Measurements from ENCODE around the gene FXYD2.

The FXYD2 gene

GRCh38 chr11:117857734-117858414 lies 33.3 kb upstream of the FXYD2 start:
- DNase-seq (ENCODE audit: low read depth): no peak

GRCh38 chr11:117855912-117856651 lies 31.5 kb upstream of the FXYD2 start:
- DNase-seq (ENCODE audit: low read depth): no peak

GRCh38 chr11:117855186-117855845 lies 30.8 kb upstream of the FXYD2 start:
- no peak for DNase-seq (ENCODE audit: low read depth)

- no peak for DNase-seq (ENCODE audit: low read depth)
Observed at GRCh38 chr11:117852309-117852708, 27.8 kb upstream of the FXYD2 start.

- DNase-seq (ENCODE audit: low read depth): no peak
Observed at GRCh38 chr11:117851852-117852251, 27.3 kb upstream of the FXYD2 start.

- no peak for DNase-seq (ENCODE audit: low read depth)
Observed at GRCh38 chr11:117851106-117851505, 26.6 kb upstream of the FXYD2 start.

GRCh38 chr11:117849781-117850414 lies 25.4 kb upstream of the FXYD2 start:
- DNase-seq (ENCODE audit: low read depth): no peak

GRCh38 chr11:117843666-117844484 lies 19.3 kb upstream of the FXYD2 start:
- peak; percentile 72 for DNase-seq (ENCODE audit: low read depth)

GRCh38 chr11:117842131-117842941 lies 17.8 kb upstream of the FXYD2 start:
- DNase-seq (ENCODE audit: low read depth): no peak

- DNase-seq (ENCODE audit: low read depth): no peak
Observed at GRCh38 chr11:117841551-117842031, 17.0 kb upstream of the FXYD2 start.

- no peak for DNase-seq (ENCODE audit: low read depth)
Observed at GRCh38 chr11:117840881-117841550, 16.5 kb upstream of the FXYD2 start.

- DNase-seq (ENCODE audit: low read depth): no peak
Observed at GRCh38 chr11:117839936-117840813, 15.6 kb upstream of the FXYD2 start.

GRCh38 chr11:117839380-117839881 lies 14.9 kb upstream of the FXYD2 start:
- no peak for DNase-seq (ENCODE audit: low read depth)

- no peak for DNase-seq (ENCODE audit: low read depth)
Observed at GRCh38 chr11:117838901-117839300, 14.4 kb upstream of the FXYD2 start.

GRCh38 chr11:117837791-117838190 lies 13.2 kb upstream of the FXYD2 start:
- DNase-seq (ENCODE audit: low read depth): no peak

- no peak for DNase-seq (ENCODE audit: low read depth)
Observed at GRCh38 chr11:117837070-117837776, 12.7 kb upstream of the FXYD2 start.

- no peak for DNase-seq (ENCODE audit: low read depth)
Observed at GRCh38 chr11:117836077-117836960, 11.8 kb upstream of the FXYD2 start.

All from activated T-helper 9 cell treated with anti-CD3 and anti-CD28 coated beads, Interleukin-2, amount 50 U/mL, for 16 hours (primary cell).